GM10248 (cell line): ENCODE data around the gene LTBP1.

Experiments
- CTCF ChIA-PET: fragments of 300-600 bp; sonication (Branson Sonifier 250); formaldehyde crosslinking; extraction: SDS; loops from one replicate; lab custom pipeline; 2021; ENCODE audit warnings: antibody characterized with exemption; lab: Yijun Ruan, JAX
- POLR2A ChIA-PET: fragments of 350-650 bp; sonication (Branson Sonifier 250); formaldehyde crosslinking; extraction: SDS; loops from one replicate; lab custom pipeline; 2020; ENCODE audit warnings: antibody characterized with exemption; lab: Yijun Ruan, JAX
- DNase-seq: peaks from one replicate; pipeline ENCODE4 v3.0.0; 2012; ENCODE audit errors: extremely low spot score
- TF ChIP-seq, protein P1 (sequence below): IDR thresholded peaks from 2 replicates; pipeline ENCODE4 v1.5.1; 2012; ENCODE audit warnings: mild to moderate bottlenecking, low read depth; ENCODE audit errors: extremely low read depth, missing control alignments, control extremely low read depth

The LTBP1 gene

DNA sequence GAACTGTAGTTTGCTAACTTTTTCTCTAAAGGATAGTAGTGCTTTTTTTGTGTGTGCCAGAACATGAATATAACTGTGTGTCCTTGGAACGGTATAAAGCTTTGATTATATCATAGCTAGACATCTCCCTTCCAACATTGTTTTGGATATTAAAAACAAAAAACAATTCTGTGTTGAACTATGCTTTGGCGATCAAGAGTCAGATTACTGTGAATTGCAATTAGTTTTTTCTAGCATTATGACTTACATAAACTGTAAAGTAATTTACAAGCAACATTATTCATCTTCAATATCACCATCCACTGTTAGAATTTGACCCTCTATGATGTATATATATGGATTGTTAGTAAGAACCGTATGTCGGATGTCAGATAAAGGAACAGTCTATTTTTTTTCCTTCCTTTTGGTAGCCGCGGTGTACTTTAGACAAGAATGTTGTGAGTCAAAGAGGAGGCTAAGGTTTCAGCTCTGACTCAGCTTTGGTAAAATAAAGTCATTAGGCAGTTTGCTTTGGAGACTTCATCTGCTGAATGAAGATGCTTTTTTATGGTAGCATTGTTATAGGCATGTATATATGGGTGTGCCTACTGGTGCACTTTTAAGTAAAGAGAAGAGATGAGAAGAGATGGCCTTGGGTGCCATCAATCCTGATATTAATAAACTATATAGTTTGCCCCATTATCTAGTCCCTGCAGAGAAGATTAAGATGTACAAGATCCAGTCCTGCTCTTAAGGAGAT, 76.4 kb downstream of the LTBP1 start:
- no peak for DNase-seq
- ChIA-PET POLR2A (no interaction called here), CTCF (interaction anchor here (1.4 to 1.5 kb wide), 2 partner anchors 10 kb away, joined by 3 to 5 read pairs; no protein-coding TSS in a partner anchor)
- TF ChIP-seq, protein P1, sequence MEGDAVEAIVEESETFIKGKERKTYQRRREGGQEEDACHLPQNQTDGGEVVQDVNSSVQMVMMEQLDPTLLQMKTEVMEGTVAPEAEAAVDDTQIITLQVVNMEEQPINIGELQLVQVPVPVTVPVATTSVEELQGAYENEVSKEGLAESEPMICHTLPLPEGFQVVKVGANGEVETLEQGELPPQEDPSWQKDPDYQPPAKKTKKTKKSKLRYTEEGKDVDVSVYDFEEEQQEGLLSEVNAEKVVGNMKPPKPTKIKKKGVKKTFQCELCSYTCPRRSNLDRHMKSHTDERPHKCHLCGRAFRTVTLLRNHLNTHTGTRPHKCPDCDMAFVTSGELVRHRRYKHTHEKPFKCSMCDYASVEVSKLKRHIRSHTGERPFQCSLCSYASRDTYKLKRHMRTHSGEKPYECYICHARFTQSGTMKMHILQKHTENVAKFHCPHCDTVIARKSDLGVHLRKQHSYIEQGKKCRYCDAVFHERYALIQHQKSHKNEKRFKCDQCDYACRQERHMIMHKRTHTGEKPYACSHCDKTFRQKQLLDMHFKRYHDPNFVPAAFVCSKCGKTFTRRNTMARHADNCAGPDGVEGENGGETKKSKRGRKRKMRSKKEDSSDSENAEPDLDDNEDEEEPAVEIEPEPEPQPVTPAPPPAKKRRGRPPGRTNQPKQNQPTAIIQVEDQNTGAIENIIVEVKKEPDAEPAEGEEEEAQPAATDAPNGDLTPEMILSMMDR = no peak

DNA sequence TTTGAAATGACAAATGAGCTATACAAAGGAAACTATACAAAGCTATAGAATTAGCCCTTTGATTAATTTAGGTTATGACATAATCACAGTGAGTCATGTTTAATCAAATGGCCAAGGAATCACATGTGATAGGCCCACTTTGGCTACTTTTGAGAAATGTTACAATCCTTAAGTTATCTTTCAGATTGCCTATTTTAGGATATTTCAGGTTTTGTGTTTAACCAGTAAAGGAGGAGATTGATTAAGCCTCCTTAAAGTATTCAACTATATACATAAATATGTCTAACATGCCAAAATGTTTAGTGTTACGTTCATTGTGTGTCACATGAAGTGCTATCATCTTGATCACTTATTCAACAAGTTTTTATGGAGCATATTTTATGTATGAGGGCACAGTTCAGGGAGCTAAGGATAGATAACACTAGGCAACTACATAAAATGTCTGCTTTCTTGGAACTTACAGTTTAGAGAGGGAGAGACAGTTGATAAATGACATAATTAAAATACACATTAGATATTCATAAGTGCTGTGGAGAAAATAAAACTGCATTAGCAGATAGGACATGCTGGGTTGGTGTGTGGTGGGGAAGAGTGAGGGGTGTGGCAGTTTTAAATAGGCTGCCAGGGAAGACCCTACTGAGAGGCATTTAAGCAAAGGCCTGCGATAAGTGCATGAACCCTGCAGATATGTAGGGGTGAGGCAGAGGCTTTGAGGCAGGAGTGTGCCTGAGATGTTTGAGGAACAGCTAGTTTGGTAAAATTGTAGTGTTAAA, 77.2 kb downstream of the LTBP1 start:
- CTCF ChIA-PET = interaction anchor here (1.4 kb wide), 1 partner anchor 10 kb away, joined by 3 read pairs; no protein-coding TSS in a partner anchor
- TF ChIP-seq, protein P1 = no peak
- POLR2A ChIA-PET = no interaction called here
- no peak for DNase-seq

DNA sequence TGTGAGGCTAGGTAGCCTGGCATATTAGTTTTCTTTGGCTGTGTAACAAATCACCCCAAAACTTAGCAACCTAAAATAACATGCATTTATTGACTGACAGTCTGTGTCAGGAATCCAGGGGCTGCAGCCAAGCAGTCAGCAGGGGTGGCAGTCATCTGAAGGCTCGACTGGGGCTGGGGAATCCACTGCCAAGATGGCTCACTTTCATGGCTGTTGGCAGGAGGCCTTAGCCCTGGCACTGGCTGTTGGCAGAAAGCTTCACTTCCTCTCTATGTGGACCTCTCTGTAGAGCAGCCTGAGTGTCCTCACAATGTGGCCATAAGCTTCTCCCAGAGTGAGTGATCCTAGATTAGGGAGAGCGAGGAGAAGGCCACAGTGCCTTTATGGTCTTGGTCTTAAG, 78.0 kb downstream of the LTBP1 start:
- TF ChIP-seq, protein P1 = no peak
- no peak for DNase-seq
- ChIA-PET CTCF (interaction anchor here (1.2 to 1.4 kb wide), 2 partner anchors 9 to 12 kb away, joined by 3 read pairs; no protein-coding TSS in a partner anchor), POLR2A (no interaction called here)

DNA sequence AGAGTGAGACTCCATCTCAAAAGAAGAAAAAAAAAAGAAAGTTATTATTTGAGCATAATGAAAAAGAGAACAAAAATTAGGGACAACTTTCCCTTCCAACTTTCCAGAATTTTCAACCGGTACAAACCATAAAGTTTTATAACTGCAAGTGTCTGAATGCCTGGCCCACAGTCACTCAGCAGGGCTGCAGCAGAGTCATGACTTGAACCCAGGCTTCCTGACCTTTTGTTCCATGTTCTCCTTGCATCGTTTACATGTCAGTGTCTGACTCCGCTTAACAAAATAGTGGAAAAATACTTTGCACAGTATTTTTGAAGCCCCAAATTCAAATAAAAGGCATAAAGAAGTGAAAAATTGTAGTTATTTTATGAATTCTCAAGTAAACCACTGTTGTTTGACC, 82.7 kb downstream of the LTBP1 start:
- POLR2A ChIA-PET = no interaction called here
- TF ChIP-seq, protein P1 = no peak
- DNase-seq = no peak
- CTCF ChIA-PET = no interaction called here

DNA sequence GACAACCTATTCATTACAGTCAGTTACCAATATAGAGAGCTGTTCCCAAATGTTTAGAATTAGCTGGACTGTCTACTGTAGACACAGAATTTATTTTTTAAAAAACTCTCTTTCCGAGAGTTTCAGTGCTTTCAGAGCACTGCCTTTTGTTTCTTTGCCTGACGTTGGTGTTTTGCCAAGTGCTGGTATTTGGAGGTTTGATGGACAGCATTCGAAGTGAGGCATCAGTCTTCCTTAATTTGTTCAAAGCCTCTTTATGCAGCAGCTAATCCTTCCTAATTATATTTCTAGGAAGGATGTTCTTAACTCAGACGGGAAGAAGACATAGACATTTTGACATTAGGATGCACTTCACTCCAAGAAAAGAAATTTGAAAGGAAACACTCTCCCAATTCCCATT, 83.2 kb downstream of the LTBP1 start:
- ChIA-PET POLR2A (no interaction called here), CTCF (no interaction called here)
- DNase-seq = no peak
- TF ChIP-seq, protein P1 = no peak

DNA sequence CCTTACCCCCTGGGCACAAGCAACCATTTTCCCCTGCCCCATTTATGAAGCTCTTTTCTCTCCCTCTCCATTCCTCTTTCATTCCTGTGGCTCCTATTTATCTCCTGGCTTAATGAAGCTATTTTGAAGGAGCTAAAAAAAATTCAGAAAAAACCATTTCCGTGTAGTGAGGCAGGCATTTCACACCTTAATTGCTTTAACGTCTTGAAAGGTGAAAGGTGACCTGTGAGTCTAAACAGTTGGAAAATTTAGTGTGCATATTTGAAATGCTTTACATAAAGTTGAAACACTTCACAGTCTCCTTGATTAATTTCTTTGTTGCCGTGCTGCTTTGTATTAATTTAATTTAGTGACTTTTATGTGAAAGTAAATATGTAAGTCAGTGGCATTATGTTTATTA, 83.6 kb downstream of the LTBP1 start:
- TF ChIP-seq, protein P1 = no peak
- ChIA-PET POLR2A (no interaction called here), CTCF (no interaction called here)
- no peak for DNase-seq
